BE2C (cell line): Measurements from ENCODE around the gene AZU1.

Experiments used
- DNase-seq: peaks from one replicate; pipeline ENCODE4 v3.0.0-alpha.2; 2020
- H3K27me3 ChIP-seq: fragments of 250-450 bp; sonication (Bioruptor Pico); 2 replicates; pipeline ENCODE4 v1.5.1; 2020; ENCODE audit warnings: mild to moderate bottlenecking
- H3K36me3 ChIP-seq: fragments of 250-450 bp; sonication (Bioruptor Pico); 2 replicates; pipeline ENCODE4 v1.5.1; 2020; ENCODE audit warnings: mild to moderate bottlenecking
- H3K4me1 ChIP-seq: fragments of 250-450 bp; sonication (Bioruptor Pico); 2 replicates; pipeline ENCODE4 v1.5.1; 2020
- H3K4me3 ChIP-seq: 2 replicates; pipeline ENCODE4 v1.5.1; 2011; ENCODE audit warnings: low read depth, low read length
- H3K9me3 ChIP-seq: fragments of 250-450 bp; sonication (Bioruptor Pico); 2 replicates; pipeline ENCODE4 v1.5.1; 2020
- CTCF ChIP-seq: IDR thresholded peaks from 2 replicates; pipeline ENCODE4 v1.5.1; 2012; ENCODE audit warnings: mild to moderate bottlenecking, low read depth, low read length

The AZU1 gene

GRCh38 chr19:862581-863314 is 35.1 kb downstream of the AZU1 start:
- TF ChIP-seq CTCF, result no peak
- no peaks in the 10 kb centered on the region; the same call in 1 of the 2 replicates for H3K36me3 ChIP-seq
- H3K9me3 ChIP-seq, result peaks cover 3% of the 10 kb centered on the region; the same call in 1 of the 2 replicates
- 0 out of 2 replicates have a peak, but pooled peaks cover 2% of the 10 kb centered on the region for H3K4me1 ChIP-seq
- peaks cover 28% of the 10 kb centered on the region for H3K27me3 ChIP-seq
- peak; percentile 70 for DNase-seq
- no peak overlapping the region for H3K4me3 ChIP-seq

DNA sequence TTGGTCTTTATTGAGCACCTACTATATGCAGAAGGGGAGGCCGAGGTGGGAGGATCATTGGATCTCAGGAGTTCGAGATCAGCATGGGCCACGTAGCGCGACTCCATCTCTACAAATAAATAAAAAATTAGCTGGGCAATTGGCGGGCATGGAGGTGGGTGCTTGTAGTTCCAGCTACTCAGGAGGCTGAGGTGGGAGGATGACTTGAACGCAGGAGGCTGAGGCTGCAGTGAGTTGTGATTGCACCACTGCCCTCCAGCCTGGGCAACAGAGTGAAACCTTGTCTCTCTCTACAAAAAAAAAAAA is 35.6 kb downstream of the AZU1 start:
- no peak overlapping the region for H3K4me3 ChIP-seq
- peaks cover 5% of the 10 kb centered on the region; the same call in 1 of the 2 replicates for H3K36me3 ChIP-seq
- TF ChIP-seq CTCF, result no peak
- DNase-seq, result no peak
- H3K9me3 ChIP-seq, result peaks cover 3% of the 10 kb centered on the region; the same call in 1 of the 2 replicates
- peaks cover 28% of the 10 kb centered on the region for H3K27me3 ChIP-seq
- 0 out of 2 replicates have a peak, but pooled peaks cover 2% of the 10 kb centered on the region for H3K4me1 ChIP-seq

DNA sequence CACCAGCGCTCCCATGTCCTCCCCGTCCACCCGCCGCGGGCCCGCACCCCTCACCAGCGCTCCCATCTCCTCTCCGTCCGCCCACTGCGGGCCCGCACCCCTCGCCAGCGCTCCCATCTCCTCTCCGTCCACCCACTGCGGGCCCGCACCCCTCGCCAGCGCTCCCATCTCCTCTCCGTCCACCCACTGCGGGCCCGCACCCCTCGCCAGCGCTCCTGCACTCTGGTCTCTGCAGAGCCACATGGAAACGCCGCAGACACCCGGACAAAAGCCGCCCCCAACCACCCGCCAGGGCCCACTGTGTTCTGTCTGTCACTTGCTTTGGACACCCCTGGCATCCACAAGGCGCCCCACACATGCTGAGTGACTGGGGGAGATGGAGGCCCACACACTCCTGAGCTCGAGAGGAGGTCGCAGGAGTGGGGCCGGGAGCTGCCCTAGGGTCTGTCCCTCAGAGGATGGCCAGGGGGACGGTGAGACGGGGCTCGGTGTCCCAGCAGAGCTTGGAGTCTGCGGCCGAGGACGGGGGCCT is 39.2 kb downstream of the AZU1 start:
- TF ChIP-seq CTCF, result no peak
- Histone ChIP-seq H3K9me3 (no peaks in the 10 kb centered on the region), H3K4me1 (peaks cover 7% of the 10 kb centered on the region), H3K27me3 (no peaks in the 10 kb centered on the region; the same call in 1 of the 2 replicates), H3K36me3 (peaks cover 11% of the 10 kb centered on the region; the same call in 1 of the 2 replicates), H3K4me3 (no peak overlapping the region)
- no peak for DNase-seq

DNA sequence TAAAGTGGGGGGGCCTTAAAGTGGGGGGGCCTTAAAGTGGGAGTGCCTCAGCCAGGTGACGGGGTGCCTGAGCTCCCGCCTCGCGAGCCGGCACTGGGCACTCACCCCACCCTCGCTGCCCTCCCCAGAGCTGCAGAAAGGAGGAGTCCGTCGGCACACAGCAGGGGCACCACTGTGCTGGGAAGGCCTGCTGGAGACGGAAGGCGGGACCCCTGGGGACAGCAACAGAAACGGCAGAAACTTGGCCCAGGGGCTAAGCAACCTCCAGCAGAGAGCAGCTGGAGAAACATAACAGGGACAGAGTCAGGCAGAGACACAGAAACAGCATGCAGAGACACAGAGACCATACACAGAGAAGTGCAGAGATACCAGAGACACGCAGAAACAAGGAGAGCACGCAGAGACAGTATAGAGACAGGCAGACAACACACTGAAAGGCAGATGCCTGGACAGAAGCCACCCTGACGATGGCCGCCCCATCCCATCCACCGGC is 39.7 kb downstream of the AZU1 start:
- TF ChIP-seq CTCF, result no peak
- Histone ChIP-seq H3K4me1 (peaks cover 12% of the 10 kb centered on the region), H3K4me3 (no peak overlapping the region), H3K27me3 (no peaks in the 10 kb centered on the region; the same call in 1 of the 2 replicates), H3K9me3 (no peaks in the 10 kb centered on the region), H3K36me3 (peaks cover 11% of the 10 kb centered on the region)
- DNase-seq, result no peak

GRCh38 chr19:867855-868457 is 40.3 kb downstream of the AZU1 start:
- no peak for TF ChIP-seq CTCF
- no peak for DNase-seq
- peaks cover 12% of the 10 kb centered on the region for H3K4me1 ChIP-seq
- H3K27me3 ChIP-seq, result no peaks in the 10 kb centered on the region; the same call in 1 of the 2 replicates
- H3K4me3 ChIP-seq, result no peak overlapping the region
- H3K9me3 ChIP-seq, result no peaks in the 10 kb centered on the region
- H3K36me3 ChIP-seq, result peaks cover 11% of the 10 kb centered on the region
